ENCODE results near the gene C5orf46.
"Not testable (repeated sequence)": the region's sequence is repeated elsewhere in the genome, so short reads cannot be mapped to it uniquely, and the experiment has no call there.

Gene C5orf46

DNA sequence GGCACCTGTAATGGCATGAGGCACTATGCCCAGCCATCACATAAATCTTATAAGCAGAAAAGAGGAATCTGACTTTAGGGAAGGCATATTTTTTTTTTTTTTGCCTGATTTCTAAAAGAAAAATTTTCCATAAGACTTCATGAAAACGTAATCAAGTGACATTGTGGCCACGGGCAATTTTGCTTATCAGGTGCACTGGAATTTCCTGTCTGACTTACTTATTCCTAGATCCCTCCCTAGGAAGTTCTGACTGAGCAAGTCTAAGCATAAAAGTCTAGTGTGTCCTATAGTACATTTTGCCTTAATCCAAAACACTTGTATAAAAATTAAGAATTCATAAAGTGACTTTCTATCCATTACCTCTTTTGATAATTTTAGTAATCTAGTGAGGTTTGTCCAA, 12.5 kb downstream of the C5orf46 start:
- DNase-seq = no peak

DNA sequence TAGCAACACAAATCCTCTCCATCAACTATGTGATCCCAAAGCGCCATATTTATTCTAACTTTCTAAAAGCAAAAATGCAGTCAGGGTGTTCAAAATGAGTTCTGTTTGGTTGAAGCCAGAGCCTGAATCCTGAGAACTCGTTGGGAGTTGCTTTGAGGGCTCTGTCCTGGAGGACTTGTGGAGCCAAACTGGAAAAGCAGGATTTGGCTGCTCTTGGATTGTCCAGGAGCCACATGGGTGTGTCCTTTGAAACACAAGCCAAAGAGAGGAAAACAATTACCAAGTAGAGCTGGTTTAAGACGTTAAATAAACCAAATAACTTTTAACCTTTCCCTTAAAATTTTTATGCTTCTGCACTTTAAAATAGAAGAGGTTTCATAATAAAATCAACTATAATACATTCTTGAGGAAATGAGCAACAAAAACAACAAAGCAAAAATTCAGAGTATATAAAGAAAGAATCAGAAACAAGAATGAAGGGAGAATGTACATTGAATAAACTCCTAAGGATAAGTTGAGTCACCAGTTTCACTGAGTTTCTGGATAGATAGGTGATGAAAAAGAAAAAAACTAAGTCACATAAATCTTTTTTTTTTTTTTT, 13.5 kb downstream of the C5orf46 start:
- DNase-seq = no peak

DNA sequence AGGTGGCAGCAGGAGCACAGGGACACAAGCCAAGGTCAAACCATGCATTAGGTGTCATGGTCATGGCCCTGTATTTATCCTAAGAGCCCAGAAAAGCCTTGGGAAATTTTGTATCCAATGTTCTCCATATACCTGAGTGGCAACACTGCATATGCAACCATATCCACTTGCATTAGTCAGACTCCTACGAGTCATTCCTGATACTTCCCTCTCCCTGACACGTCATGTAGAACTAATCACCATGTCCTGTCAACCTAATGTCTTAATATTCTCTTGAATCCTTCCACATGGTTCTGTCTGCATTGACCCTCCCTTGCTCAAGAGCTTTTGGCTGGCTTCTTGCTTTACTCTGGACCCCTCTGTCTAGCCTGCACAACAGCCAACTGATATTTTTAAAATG, 18.4 kb downstream of the C5orf46 start:
- DNase-seq = no peak

DNA sequence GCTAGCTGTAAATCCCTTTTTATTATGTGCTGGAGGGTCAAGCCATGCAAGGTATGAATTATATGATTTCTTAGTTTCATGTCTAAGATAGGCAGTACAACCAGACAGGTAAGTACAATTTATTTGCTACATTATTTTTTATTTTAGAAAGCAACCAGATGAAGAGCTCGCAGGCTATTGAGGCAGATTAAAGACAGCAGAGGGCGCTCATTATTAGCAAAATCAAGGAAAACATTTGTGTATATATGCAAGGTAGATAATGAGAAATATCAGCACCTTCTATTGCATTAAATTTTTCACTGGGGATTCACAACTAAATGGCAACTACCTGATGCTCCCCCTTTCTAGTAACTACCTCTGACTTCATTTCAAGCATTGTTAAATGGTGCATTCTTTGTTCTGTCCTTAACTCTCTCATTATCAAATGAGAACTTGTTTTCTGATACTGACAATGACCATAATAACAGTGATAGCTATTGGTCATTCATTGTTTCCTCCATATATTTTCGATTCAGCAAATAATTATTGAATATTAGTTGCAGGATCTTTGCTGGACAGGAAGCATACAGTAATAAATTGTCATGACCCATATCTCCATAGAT, 19.2 kb downstream of the C5orf46 start:
- DNase-seq = no peak

DNA sequence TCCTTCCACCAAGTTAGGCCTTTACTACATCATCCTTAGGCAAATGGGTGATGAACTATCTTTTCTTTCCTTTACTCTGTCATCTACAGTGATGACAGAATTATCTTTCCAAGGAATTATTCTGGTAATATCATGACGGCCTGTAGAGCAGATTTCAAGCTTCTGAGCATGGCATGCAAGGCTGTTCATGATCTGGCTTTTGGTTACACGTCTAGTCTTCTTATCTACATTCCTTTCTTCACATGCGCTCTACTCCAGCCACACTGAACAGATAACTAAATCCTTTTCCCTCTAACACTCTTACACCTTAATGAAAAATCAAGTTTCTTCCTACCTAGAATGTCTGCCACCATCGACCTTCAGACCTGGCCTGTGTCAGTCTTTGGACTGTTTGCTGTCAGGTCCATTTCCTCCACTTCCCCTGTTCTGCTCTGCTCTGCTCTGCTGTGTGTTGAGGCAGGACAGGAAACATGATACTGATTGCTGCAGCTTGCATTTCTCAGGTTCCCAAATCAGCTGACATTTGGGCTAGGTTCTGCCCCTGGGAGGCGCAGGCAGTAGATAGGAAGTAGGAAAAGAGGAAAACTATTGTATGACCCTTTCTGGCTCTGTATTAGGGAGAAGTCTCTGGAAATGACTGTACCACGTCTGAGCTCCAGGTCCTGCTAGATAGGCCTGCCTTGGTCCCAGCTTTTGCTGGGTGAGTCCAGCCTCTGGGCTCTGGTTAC, 23.6 kb downstream of the C5orf46 start:
- no peak for DNase-seq

DNA sequence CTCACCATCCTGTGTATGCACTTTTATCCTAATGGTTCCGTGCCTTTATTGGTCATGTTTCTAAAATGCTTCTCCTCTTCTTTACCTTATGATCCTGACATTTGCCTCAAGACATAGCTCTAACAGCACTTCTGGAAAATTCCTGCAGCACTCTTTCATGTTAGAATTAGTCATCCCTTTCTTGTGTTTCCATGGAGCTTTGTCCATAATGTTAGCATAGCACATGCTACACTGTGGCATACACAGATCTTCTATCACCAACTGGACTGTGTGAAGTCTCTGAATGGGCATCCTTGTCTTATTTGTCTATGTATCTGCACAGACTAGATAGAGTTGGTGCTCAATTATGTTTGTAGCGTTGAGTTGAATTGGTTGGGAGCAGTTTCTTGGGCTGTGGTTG, 25.9 kb downstream of the C5orf46 start:
- DNase-seq = no peak

DNA sequence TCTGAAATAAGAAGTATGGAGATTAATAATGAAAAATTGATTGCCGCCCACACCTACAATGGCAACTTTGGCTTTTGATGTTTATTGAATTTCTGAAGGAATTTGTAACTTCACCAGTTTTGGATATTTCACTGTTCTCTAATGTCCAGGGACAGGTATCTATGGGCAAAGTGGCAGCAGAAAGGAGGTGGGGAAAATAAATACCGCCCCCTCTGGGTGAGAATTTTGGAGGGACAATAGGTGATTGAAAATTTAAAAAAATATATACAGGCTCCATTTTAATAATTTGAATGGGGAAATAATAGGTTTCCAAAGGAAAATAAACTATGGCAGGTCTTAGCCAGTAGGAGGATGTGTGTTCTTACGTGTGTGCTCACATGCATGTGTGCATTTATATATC, 26.6 kb downstream of the C5orf46 start:
- no peak for DNase-seq

DNA sequence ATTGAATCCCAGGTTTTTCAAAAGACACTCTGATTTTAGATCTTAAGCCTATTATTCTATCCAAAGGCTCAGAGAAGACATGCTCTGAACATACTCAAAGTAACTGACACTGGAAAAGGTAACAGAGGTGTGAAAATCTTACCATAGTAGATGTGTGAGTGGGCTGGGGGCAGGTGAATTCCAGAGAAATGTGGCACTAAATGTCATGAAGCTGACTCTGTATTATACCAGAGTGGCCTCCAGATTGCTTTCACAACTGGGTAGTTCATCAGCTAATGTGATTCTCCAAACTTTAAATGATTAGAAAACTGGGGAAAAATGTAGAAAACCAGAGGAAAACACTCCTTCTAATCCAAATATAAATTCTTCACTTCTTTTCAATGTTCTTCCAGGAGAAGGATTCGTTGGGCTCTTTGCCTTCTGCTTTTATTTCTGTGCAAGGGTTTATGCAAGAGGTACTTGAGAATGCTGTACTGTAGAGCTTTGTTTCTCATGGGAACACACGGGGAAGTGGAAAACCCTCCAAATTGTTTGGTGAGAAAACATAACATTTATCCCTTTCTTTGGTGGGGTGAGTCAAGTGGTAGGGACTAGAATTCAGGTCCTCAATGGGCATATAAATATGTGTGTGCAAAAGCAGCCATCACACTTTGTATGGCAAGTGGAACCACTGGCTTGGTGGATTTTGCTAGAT, 28.1 kb downstream of the C5orf46 start, which contains the start of gene SCGB3A2:
SCGB3A2 (plus strand) TSS at position 646 of the 694 bp plus-strand sequence. CDS start 93 bp downstream, outside the sequence.
- DNase-seq = no peak

DNA sequence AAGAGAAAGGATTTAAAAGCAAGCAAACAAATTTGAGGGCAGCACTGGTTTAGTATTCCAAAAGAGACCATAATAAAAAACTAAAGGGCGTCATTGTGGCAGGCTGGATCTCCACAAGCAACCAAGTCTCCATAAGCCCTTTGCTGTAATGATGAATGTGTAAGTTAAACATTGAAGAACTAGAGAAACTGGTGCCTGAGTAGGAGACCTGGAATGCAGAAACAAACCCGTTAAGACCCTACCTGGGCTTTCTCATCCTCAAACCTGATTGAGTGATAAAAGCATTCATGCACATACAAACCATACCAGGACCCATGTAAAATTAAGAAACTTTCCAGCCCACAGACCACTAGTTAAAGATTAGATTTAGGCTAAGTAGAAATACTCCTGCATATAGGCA, 29.7 kb downstream of the C5orf46 start:
- DNase-seq = no peak

DNA sequence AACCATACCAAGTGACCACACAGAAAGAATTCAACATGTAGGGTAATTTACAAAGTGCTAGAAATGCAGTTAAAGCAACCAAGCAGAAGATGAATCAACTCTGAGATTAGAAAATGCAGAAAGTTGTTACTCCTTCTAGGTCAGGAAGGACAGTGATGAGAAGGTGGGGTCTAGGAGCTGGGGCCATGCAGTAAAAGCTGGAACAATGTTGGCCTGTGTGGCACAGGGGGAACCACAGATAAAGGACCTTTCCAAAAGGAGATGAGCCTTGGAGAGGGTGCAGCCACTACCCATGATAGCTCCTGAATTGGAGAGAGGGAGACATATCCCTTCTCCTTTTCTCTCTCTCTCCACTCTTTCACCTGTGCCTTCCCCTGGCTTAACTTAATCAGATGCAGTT, 30.2 kb downstream of the C5orf46 start:
- no peak for DNase-seq

DNA sequence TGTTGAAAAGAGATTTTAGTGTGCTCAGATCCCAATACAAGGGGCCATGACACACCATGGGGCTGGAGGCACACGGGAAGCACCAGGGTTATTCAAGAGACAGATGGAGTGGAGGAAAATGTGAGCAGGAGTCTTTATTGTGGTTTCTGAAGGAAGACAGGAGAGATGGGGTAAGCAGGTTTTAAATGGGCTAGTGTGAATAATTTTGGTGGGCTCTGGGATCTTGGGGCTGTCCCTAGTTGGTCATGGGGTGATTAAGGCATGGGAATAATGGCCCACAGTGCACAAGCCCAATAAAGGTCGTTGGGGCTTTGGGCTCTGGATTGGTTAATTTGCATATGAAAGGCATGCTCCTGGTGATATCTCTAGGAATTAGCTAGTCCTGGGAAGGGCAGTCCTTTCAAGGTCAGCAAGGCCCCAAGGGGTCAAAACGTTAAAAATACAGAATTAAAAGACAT, 31.4 kb downstream of the C5orf46 start:
- no peak for DNase-seq

DNA sequence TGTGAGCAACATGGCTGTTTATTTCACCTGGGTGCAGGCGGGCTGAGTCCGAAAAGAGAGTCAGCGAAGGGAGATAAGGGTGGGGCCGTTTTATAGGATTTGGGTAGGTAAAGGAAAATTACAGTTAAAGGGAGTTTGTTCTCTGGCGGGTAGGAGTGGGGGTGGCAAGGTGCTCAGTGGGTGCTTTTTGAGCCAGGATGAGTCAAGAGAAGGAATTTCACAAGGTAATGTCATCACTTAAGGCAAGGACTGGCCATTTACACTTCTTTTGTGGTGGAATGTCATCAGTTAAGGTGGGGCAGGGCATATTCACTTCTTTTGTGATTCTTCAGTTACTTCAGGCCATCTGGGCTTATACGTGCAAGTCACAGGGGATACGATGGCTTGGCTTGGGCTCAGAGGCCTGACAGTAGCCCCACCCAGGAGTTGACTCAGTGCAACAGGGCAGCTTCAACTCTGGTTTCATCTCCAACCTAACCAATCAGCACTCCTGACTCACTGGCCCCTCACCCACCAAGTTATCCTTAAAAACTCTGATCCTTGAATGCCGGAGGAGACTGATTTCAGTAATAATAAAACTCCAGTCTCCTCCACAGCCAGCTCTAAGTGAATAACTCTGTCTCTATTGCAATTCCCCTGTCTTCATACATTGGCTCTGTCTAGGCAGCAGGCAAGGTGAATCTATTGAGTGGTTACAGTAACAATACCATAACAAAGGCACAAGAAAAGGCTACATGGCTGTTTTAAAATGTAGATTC, 32.0 kb downstream of the C5orf46 start:
- not testable (repeated sequence) for DNase-seq

DNA sequence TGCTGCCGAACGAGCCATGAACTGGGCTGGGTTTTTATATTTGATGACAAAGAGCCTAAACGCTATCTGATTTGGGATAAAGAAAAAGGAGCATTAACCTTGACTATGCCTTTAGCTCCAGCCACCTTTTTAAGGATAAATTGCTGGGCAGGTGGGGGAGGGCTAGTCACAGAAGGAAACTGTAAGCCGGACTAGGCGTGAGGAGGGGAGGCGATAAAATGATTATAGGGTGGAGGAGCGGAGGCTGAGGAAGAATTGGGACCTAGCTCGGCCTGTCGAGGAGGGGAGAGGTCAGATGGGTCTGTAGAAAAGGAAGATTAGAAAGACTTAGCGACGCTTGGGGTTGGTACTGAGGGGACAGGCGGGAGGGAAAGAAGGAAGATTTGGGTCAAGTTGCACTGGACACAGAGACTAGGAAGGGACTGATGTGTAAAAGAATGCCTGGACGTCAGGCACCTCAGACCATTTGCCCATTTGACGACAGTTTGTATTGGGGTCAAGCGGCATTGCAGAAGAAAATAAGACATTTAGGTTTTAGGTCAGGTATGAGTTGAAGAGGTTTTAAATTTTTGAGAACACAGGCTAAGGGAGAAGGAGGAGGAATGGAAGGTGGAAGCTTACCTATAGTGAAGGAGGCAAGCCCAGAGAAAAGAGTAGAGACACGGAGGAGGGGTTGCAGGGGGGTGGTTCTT, 33.4 kb downstream of the C5orf46 start:
- DNase-seq = not testable (repeated sequence)

DNA sequence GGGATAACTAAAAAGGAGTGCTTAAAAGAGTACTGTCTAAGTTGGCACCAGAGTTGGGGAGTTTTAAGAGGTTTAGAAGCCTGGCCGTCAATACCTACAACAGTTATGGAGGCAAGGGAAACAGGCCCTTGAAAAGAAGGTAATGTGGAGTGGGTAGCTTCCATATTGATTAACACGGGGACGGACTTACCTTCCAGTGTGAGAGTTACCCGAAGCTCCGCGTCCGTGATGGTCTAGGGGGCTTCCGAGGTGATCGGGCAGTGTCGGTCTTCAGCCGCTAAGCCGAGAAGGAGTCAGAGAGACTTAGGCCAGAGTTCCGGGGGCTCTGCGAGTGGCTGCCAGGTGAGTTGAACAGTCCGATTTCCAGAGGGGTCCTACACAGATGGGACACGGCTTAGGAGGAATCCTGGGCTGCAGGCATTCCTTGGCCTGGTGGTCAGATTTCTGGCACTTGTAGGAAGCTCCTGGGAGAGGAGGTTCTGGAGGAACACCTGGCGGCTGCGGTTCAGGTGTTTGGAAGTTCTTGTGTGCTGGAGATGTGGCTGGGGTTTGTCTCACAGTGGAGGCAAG, 34.3 kb downstream of the C5orf46 start:
- not testable (repeated sequence) for DNase-seq

DNA sequence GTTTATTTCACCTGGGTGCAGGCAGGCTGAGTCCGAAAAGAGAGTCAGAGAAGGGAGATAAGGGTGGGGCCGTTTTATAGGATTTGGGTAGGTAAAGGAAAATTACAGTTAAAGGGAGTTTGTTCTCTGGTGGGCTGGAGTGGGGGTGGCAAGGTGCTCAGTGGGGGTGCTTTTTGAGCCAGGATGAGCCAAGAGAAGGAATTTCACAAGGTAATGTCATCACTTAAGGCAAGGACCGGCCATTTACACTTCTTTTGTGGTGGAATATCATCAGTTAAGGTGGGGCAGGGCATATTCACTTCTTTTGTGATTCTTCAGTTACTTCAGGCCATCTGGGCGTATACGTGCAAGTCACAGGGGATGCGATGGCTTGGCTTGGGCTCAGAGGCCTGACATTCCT, 36.4 kb downstream of the C5orf46 start:
- not testable (repeated sequence) for DNase-seq

DNA sequence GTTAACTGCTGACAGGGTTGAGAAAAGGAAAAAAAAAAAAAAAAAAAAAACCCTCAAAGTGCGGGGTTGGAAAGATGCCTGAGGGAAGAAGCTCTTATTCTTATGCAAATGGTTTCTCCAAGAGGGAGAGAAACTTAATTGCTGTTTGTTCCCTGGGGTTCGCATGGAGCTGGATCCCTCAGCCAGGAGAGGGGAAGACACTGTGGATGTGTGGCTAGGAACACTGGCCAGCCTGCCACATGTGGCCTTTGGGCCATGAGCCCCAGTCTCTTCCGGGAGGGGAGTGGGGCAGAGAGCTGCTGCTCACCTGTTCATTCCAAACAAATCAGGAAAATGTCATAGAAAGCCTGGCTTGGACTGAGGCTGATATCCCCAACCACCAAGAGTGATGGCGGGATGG, 37.2 kb downstream of the C5orf46 start:
- no peak for DNase-seq

DNA sequence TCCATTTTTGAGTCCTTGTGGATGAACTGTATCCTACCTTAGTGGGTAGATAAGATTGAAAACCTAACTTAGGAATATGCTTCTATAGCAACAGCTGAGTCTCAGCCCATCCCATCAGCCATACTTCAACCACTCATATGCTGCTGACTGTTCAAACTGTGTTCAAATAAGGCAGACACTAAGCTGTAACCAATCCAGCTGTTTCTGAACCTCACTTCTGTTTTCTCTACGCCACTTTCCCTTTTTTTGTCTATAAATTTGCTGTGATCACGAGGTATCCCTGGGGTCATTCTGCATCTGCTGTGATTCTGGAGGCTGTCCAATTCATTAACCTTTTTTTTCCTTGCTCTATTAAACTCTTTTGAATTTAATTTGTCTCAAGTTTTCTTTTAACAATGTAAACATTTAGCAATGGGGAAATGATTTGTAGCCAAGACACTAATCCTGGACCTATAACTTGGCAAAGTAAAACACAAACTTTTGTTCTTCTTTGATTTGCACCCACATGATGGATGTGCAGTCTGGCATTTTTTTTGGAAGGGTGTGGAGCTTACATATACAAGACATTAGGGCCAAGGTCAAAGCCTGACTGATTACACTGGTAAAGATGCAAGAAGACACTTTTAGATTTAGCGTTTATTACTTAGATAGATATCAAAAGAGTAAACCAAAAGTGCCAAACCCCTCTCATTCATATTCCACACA, 42.7 kb downstream of the C5orf46 start:
- DNase-seq = no peak

DNA sequence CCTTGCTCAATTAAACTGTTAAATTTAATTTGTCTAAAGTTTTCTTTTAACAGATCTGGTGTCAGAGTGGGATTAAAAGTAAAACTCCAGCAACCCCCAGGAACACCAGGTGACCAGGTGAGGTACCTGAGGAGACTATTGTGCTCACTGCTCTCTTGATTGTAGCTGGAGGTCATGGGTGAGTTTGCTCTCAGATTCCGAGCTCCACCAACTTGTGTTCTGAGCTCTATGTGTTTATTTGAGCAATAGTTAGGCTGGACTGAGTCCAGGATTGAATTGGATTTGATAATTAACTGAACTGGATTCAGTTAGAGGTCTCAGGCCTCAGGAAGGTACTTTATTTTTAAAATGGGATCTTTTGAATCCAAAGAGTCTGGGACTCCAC, 45.7 kb downstream of the C5orf46 start:
- no peak for DNase-seq

DNA sequence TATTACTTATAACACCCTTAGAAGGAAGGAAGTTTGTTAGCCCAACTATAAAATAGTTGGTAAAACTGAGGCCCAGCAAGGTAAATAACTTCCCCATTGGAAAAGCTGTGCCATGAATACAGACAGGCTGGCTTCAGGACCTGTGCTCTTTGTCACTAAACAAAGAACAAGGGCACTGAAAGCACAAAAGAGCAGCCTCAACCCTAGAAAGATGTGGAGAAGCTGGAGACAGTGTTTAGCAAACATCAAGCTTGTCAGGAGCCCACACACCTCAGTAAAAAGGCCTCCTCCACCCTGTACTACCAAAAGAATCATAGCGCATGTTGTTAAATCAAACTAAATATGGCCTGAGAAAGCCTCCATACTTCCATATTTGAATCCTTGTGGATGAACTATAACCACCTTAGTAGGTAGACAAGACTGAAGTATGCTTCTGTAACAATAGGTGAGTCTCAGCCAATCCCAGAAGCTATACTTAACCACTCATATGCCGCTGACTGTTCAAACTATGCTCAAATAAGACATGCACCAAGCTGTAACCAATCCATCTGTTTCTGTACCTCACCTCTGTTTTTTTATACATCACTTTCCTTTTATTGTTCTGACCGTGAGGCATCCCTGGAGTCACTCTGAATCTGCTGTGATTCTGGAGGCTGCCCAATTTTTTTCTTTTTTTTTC, 46.2 kb downstream of the C5orf46 start:
- DNase-seq = no peak

DNA sequence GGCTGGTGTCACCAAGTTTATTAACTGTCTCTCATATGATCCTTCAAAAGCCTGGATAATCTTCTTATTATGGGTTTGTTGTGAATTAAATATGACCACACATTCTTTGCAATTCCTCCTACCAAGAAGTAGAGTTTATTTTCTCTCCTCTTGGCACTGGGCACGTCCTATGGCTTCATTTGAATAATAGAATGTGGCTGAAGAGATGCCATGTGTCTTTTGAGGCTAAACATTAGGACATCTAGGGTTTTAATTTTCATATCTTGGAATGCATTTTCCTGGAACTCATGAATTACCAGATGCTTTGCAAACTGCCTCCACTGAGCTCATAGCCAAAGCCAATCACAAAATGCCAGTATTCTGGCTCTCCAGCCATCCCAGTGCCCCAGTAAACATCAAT, 47.8 kb downstream of the C5orf46 start:
- no peak for DNase-seq
